SK-N-SH (cell line): ENCODE data around the gene XAB2. TPM values are rescaled to one million over a fixed set of nuclear protein-coding genes. Genes with fewer than 3 reads are reported as not detected.

Experiments
- CTCF ChIA-PET: fragments of 300-600, 350-600 bp; formaldehyde crosslinking; extraction: SDS; loops from one replicate; lab custom pipeline; 2021; lab: Yijun Ruan, JAX
- POLR2A ChIA-PET: fragments of 350-600 bp; sonication (Branson Sonifier 250); formaldehyde crosslinking; extraction: SDS; loops from one replicate; lab custom pipeline; 2020; ENCODE audit warnings: antibody characterized with exemption, inconsistent platforms; lab: Yijun Ruan, JAX
- DNase-seq: peaks from one replicate; pipeline ENCODE4 v3.0.0; 2012
- H2AFZ ChIP-seq: fragments of 200-600 bp; sonication (generic); 2 replicates; pipeline ENCODE4 v1.8.1; 2016; ENCODE audit warnings: antibody characterized with exemption, mild to moderate bottlenecking, low read depth
- H3F3A ChIP-seq: fragments of 200-600 bp; sonication (generic); replicated peaks from 2 replicates; pipeline ENCODE3; 2016; ENCODE audit warnings: antibody characterized with exemption, mild to moderate bottlenecking; ENCODE audit not compliant: insufficient read depth
- H3K27ac ChIP-seq, 2 experiments: fragments of 200-500 bp in 1 of 2; fragments of 200-600 bp in 1 of 2; sonication (Bioruptor generic) in 1 of 2; sonication (generic), shearing (Covaris generic) in 1 of 2; 2 replicates each; pipeline versions ENCODE4 v1.5.1 to v1.6.1; 2014 to 2016; ENCODE audit warnings: low read depth in 2 of 2, inconsistent platforms in 1 of 2, low read length in 1 of 2, mild to moderate bottlenecking in 1 of 2, mixed read lengths in 1 of 2
- H3K27me3 ChIP-seq: fragments of 200-600 bp; sonication (generic), shearing (Covaris generic); 2 replicates; pipeline ENCODE4 v1.6.1; 2016; ENCODE audit warnings: mixed run types; ENCODE audit not compliant: insufficient read depth
- H3K36me3 ChIP-seq, 2 experiments: fragments of 200-500 bp in 1 of 2; fragments of 200-600 bp in 1 of 2; sonication (Bioruptor generic) in 1 of 2; sonication (generic) in 1 of 2; replicated peaks in 1 of 2; 2 replicates each; pipeline versions ENCODE3 to v1.5.1; 2014 to 2016; ENCODE audit warnings: low read length in 1 of 2, mild to moderate bottlenecking in 1 of 2; ENCODE audit not compliant: insufficient read depth in 2 of 2, control insufficient read depth in 1 of 2
- H3K4me1 ChIP-seq, 2 experiments: fragments of 200-500 bp in 1 of 2; fragments of 200-600 bp in 1 of 2; sonication (Bioruptor generic) in 1 of 2; sonication (generic), shearing (Covaris generic) in 1 of 2; 2 replicates each; pipeline versions ENCODE4 v1.5.1 to v1.6.1; 2014 to 2016; ENCODE audit warnings: low read depth in 1 of 2, low read length in 1 of 2, mixed run types in 1 of 2; ENCODE audit not compliant: insufficient read depth in 2 of 2, control insufficient read depth in 1 of 2
- H3K4me2 ChIP-seq: fragments of 200-600 bp; sonication (generic), shearing (Covaris generic); 2 replicates; pipeline ENCODE4 v1.6.1; 2017; ENCODE audit warnings: mixed run types
- H3K4me3 ChIP-seq, 2 experiments: fragments of 200-500 bp in 1 of 2; fragments of 200-600 bp in 1 of 2; sonication (Bioruptor generic) in 1 of 2; sonication (generic), shearing (Covaris generic) in 1 of 2; 2 replicates each; pipeline versions ENCODE4 v1.5.1 to v1.8.1; 2014 to 2016; ENCODE audit warnings: low read depth in 2 of 2, inconsistent platforms in 1 of 2, low read length in 1 of 2, mild to moderate bottlenecking in 1 of 2, mixed read lengths in 1 of 2, moderate library complexity in 1 of 2
- H3K79me2 ChIP-seq: fragments of 200-600 bp; sonication (generic); 2 replicates; pipeline ENCODE4 v1.8.1; 2017; ENCODE audit warnings: mild to moderate bottlenecking; ENCODE audit not compliant: insufficient read depth
- H3K9ac ChIP-seq: fragments of 200-600 bp; sonication (generic); 2 replicates; pipeline ENCODE4 v1.6.1; 2017; ENCODE audit warnings: mixed run types
- H3K9me2 ChIP-seq: fragments of 200-600 bp; sonication (generic); 2 replicates; pipeline ENCODE4 v1.6.1; 2017; ENCODE audit warnings: mixed run types
- H3K9me3 ChIP-seq: fragments of 200-600 bp; sonication (generic); 2 replicates; pipeline ENCODE4 v1.6.1; 2017; ENCODE audit warnings: mixed run types, mild to moderate bottlenecking, moderate library complexity
- H4K20me1 ChIP-seq: fragments of 200-600 bp; sonication (generic); 2 replicates; pipeline ENCODE4 v1.6.1; 2017; ENCODE audit warnings: mild to moderate bottlenecking, mixed run types; ENCODE audit not compliant: insufficient read depth
- ELF1 ChIP-seq: IDR thresholded peaks from 2 replicates; pipeline ENCODE4 v1.4.0; 2012
- EP300 ChIP-seq, 2 experiments: IDR thresholded peaks; 2 replicates each; pipeline versions ENCODE4 v1.4.0 to v1.6.1; 2012; ENCODE audit warnings: borderline replicate concordance in 1 of 2, low read depth in 1 of 2, low read length in 1 of 2
- FOXJ3 ChIP-seq: sonication (generic); formaldehyde crosslinking; IDR thresholded peaks from 2 replicates; pipeline ENCODE4 v1.5.1; 2020; ENCODE audit warnings: mild to moderate bottlenecking, missing genetic modification reagents
- FOXM1 ChIP-seq: IDR thresholded peaks from 2 replicates; pipeline ENCODE4 v1.4.0; 2012; ENCODE audit warnings: low read depth, mild to moderate bottlenecking
- IRF3 ChIP-seq: fragments of 150-350 bp; IDR thresholded peaks from 2 replicates; pipeline ENCODE4 v1.6.1; 2016; ENCODE audit warnings: mild to moderate bottlenecking, low read depth, low read length
- POLR2AphosphoS5 ChIP-seq: IDR thresholded peaks from 2 replicates; pipeline ENCODE4 v1.6.1; 2012; ENCODE audit warnings: low read depth, low read length
- RAD21 ChIP-seq: IDR thresholded peaks from 2 replicates; pipeline ENCODE4 v1.6.1; 2012; ENCODE audit warnings: mild to moderate bottlenecking, low read length
- REST ChIP-seq: IDR thresholded peaks from 2 replicates; pipeline ENCODE4 v1.6.1; 2012; ENCODE audit warnings: mild to moderate bottlenecking, low read depth, low read length, moderate library complexity
- SMC3 ChIP-seq: IDR thresholded peaks from 2 replicates; pipeline ENCODE4 v1.6.1; 2012; ENCODE audit warnings: low read depth, low read length, improper control_type of control experiment
- YY1 ChIP-seq: IDR thresholded peaks from 2 replicates; pipeline ENCODE4 v1.4.0; 2012; ENCODE audit warnings: low read depth, mild to moderate bottlenecking
- WGBS: methylation state at CpG from one replicate; pipeline ENCODE4 v1.1.6; 2017; ENCODE audit warnings: low lambda C conversion rate; 5-methylcytosine and 5-hydroxymethylcytosine counted together
- polyA plus RNA-seq, 3 experiments: library from polyadenylated mRNA; depleted of rRNA; stranded (reverse); fragments of >200 nt; gene quantifications; 2 replicates each; pipeline ENCODE4 v1.2.3, GENCODE V29; 2012

The XAB2 gene
- polyA plus RNA-seq, 1 of the 3 experiments (the other 2 are of a cell fraction): 43.3 TPM

GRCh38 chr19:7602935-7603497, 26.3 kb downstream of the XAB2 start:
- H3K4me2 ChIP-seq: no peak overlapping the region
- WGBS: 65% methylated on average over 11 of the region's 11 CpGs
- no peak overlapping the region for H3K4me3 ChIP-seq
- no peaks in the 10 kb centered on the region for H3K36me3 ChIP-seq
- no peaks in the 10 kb centered on the region for H3K79me2 ChIP-seq
- H3K9me3 ChIP-seq: no peaks in the 10 kb centered on the region
- POLR2A ChIA-PET: no interaction called here
- no peaks in the 10 kb centered on the region for H3F3A ChIP-seq
- CTCF ChIA-PET: interaction anchor here (1.1 to 1.8 kb wide), 2 partner anchors 27 to 34 kb away, joined by 3 to 5 read pairs; partner anchors contain the start of genes PET100 and XAB2
- no peak overlapping the region for H3K9ac ChIP-seq
- H3K4me1 ChIP-seq: peaks cover 0 to 8% of the 10 kb centered on the region in 2 experiments; a peak in 1 of 4 replicates
- no peak overlapping the region for H3K27ac ChIP-seq
- DNase-seq: peak; percentile 10
- no peaks in the 10 kb centered on the region for H3K27me3 ChIP-seq
- H3K9me2 ChIP-seq: no peaks in the 10 kb centered on the region
- TF ChIP-seq FOXJ3 (CRISPR knock-in tag): no peak
- TF ChIP-seq, all 33 proteins: peak for 0
- no peak overlapping the region for H2AFZ ChIP-seq
- H4K20me1 ChIP-seq: no peaks in the 10 kb centered on the region

GRCh38 chr19:7602240-7602934, 27.0 kb downstream of the XAB2 start:
- ChIA-PET POLR2A (no interaction called here), CTCF (interaction anchor here (1.1 to 1.8 kb wide), 2 partner anchors 27 to 34 kb away, joined by 3 to 5 read pairs; partner anchors contain the start of genes PET100 and XAB2)
- peaks cover 0 to 9% of the 10 kb centered on the region in 2 experiments; a peak in 1 of 4 replicates for H3K4me1 ChIP-seq

More at GRCh38 chr19:7602240-7602934, 27.0 kb downstream of the XAB2 start:
- 61% methylated on average over 15 of the region's 15 CpGs for WGBS
- H4K20me1 ChIP-seq: no peaks in the 10 kb centered on the region
- H3K79me2 ChIP-seq: no peaks in the 10 kb centered on the region
- H3K4me2 ChIP-seq: no peak overlapping the region
- H3K27me3 ChIP-seq: peaks cover under 1% of the 10 kb centered on the region; the same call in 1 of the 2 replicates
- no peaks in the 10 kb centered on the region for H3F3A ChIP-seq
- peak; percentile 12 for DNase-seq
- no peak overlapping the region for H2AFZ ChIP-seq
- TF ChIP-seq IRF3 (no peak), FOXJ3 (CRISPR knock-in tag) (no peak), POLR2AphosphoS5 (no peak), EP300 (IDR thresholded peaks at IDR 0.05; ENCODE audit: borderline replicate concordance in 1 of 2, low read depth in 1 of 2, low read length in 1 of 2) (no peak), RAD21 (no peak), YY1 (no peak), ELF1 (no peak), FOXM1 (no peak), REST (no peak), SMC3 (no peak)
- no peaks in the 10 kb centered on the region for H3K36me3 ChIP-seq
- no peaks in the 10 kb centered on the region for H3K9me3 ChIP-seq
- H3K9me2 ChIP-seq: no peaks in the 10 kb centered on the region
- H3K27ac ChIP-seq: no peak overlapping the region
- H3K4me3 ChIP-seq: no peak overlapping the region
- H3K9ac ChIP-seq: no peak overlapping the region
